K562 (cell line): Measurements from ENCODE around the gene GFOD1.

Experiments
- E2F8 ChIP-seq: fragments of 450-650 bp; IDR thresholded peaks from 2 replicates; pipeline ENCODE4 v1.7.1; 2018; ENCODE audit warnings: mild to moderate bottlenecking, low read depth; ENCODE audit not compliant: partially characterized antibody
- EGR1 ChIP-seq: fragments of 450-650 bp; conservative IDR thresholded peaks from 2 replicates; pipeline ENCODE4 v1.6.1; 2017; ENCODE audit warnings: mild to moderate bottlenecking
- EP300 ChIP-seq: IDR thresholded peaks from 2 replicates; pipeline ENCODE4 v1.6.1; 2012; ENCODE audit warnings: low read length, improper control_type of control experiment
- EZH2 ChIP-seq: IDR thresholded peaks from 2 replicates; pipeline ENCODE4 v1.6.1; 2012; ENCODE audit warnings: low read depth, mild to moderate bottlenecking, inconsistent platforms, low read length, borderline replicate concordance
- MCM2 ChIP-seq: fragments of 450-650 bp; IDR thresholded peaks from 2 replicates; pipeline ENCODE4 v1.6.1; 2017; ENCODE audit warnings: low read depth, mild to moderate bottlenecking
- MEIS2 ChIP-seq: fragments of 450-650 bp; IDR thresholded peaks from 2 replicates; pipeline ENCODE4 v1.6.1; 2014; ENCODE audit warnings: mild to moderate bottlenecking; ENCODE audit not compliant: partially characterized antibody
- NFIC ChIP-seq: fragments of 450-650 bp; IDR thresholded peaks from 2 replicates; pipeline ENCODE4 v1.6.1; 2017; ENCODE audit warnings: mild to moderate bottlenecking, inconsistent platforms
- POLR2A ChIP-seq: fragments of 450-650 bp; conservative IDR thresholded peaks from 2 replicates; pipeline ENCODE4 v1.6.1; 2016
- PTRF ChIP-seq: fragments of 450-650 bp; IDR thresholded peaks from 2 replicates; pipeline ENCODE4 v1.6.1; 2016; ENCODE audit warnings: mild to moderate bottlenecking, missing genetic modification characterization, missing compliant biosample characterization
- RBM34 ChIP-seq: fragments of 200-400 bp; formaldehyde crosslinking; IDR thresholded peaks from 2 replicates; pipeline ENCODE4 v1.6.1; 2018; ENCODE audit warnings: low read length, borderline replicate concordance; ENCODE audit not compliant: insufficient read depth
- RNF2 ChIP-seq: sonication (generic); IDR thresholded peaks from 2 replicates; pipeline ENCODE4 v1.6.1; 2016
- SPI1 ChIP-seq: IDR thresholded peaks from 2 replicates; pipeline ENCODE4 v1.6.1; 2011; ENCODE audit warnings: low read depth, low read length, control low read depth, borderline replicate concordance
- ZNF584 ChIP-seq: fragments of 200-800 bp; sonication (Bioruptor generic); IDR thresholded peaks from 2 replicates; pipeline ENCODE4 v1.6.1; 2016; ENCODE audit warnings: low read depth, mild to moderate bottlenecking, missing genetic modification characterization, missing compliant biosample characterization
- TF ChIP-seq, protein P1 (sequence below), 3 experiments: IDR thresholded peaks in 2 of 3; conservative IDR thresholded peaks in 1 of 3; 2 replicates each; pipeline ENCODE4 v1.5.1; 2011 to 2012; ENCODE audit warnings: low read length in 3 of 3, mild to moderate bottlenecking in 3 of 3, control low read depth in 2 of 3, improper control_type of control experiment in 1 of 3, inconsistent platforms in 1 of 3, low read depth in 1 of 3, mixed read lengths in 1 of 3, moderate library complexity in 1 of 3; ENCODE audit not compliant: insufficient read depth in 2 of 3

DNA sequence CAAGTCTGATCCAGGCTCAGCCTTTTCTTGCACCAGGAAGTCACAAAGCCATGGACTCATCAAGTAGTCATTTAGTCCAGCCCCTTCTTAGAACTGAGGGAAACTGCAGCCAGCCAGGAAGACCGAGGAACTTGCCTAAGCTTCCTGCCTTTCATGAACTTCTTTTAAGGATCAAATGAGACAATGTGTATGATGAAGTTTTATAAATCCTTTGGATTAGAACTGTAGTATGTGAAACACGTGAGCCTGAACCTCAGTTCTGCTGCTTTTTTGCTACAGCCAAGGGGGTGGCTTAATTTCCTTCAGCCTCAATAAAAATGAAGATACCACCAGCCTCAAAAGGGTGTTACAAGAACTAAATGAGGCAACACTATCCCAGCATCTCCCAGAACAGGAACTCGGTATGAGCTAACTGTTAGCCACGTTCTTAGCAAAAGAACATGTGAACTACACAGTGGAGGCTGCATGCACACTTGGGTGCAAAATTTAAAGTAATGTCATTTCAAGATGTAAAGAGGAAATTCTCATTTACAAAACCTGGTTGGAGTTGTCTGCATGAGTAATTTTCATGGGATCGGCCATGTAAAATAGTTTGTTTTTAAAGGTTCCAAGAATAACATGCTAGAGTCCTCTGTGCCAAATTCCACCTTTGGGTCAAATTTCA lies 83.0 kb downstream of the GFOD1 start:
- TF ChIP-seq POLR2A, result no peak
- 0 out of 2 replicates have a peak, but pooled peaks have one; percentile 6 for TF ChIP-seq SPI1
- no peak for TF ChIP-seq RNF2
- TF ChIP-seq, protein P1, sequence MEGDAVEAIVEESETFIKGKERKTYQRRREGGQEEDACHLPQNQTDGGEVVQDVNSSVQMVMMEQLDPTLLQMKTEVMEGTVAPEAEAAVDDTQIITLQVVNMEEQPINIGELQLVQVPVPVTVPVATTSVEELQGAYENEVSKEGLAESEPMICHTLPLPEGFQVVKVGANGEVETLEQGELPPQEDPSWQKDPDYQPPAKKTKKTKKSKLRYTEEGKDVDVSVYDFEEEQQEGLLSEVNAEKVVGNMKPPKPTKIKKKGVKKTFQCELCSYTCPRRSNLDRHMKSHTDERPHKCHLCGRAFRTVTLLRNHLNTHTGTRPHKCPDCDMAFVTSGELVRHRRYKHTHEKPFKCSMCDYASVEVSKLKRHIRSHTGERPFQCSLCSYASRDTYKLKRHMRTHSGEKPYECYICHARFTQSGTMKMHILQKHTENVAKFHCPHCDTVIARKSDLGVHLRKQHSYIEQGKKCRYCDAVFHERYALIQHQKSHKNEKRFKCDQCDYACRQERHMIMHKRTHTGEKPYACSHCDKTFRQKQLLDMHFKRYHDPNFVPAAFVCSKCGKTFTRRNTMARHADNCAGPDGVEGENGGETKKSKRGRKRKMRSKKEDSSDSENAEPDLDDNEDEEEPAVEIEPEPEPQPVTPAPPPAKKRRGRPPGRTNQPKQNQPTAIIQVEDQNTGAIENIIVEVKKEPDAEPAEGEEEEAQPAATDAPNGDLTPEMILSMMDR (IDR thresholded peaks at IDR 0.05 in 2 of 3, conservative IDR thresholded peaks at IDR 0.05 in 1 of 3; ENCODE audit: insufficient read depth in 2 of 3, low read depth in 1 of 3, low read length in 3 of 3), result no peak
- TF ChIP-seq MEIS2, result no peak
- TF ChIP-seq EGR1, result no peak
- TF ChIP-seq NFIC, result no peak
- no peak for TF ChIP-seq MCM2
- no peak for TF ChIP-seq E2F8
- TF ChIP-seq RBM34, result no peak
- TF ChIP-seq EZH2, result no peak
- TF ChIP-seq EP300, result no peak
- no peak for TF ChIP-seq PTRF (tag)
- no peak for TF ChIP-seq ZNF584 (CRISPR knock-in tag)
